ENCODE results near the gene TMTC4. TPM values are rescaled to one million over a fixed set of nuclear protein-coding genes. Genes with fewer than 3 reads are reported as not detected.

Gene TMTC4
- polyA plus RNA-seq, 1 donor from 2014 or later = 123 TPM

GRCh38 chr13:100673713-100674571 is 653 bp downstream of the TMTC4 start:
- peak overlapping the region; percentile 51 for H2AFZ ChIP-seq (ENCODE audit: low read depth, low read length)
- H3K9me3 ChIP-seq (ENCODE audit: low read length) = no peaks in the 10 kb centered on the region
- H3K4me2 ChIP-seq (ENCODE audit: low read length) = peak overlapping the region; percentile 83
- H3K4me3 ChIP-seq (ENCODE audit: low read length) = peak overlapping the region; percentile 94
- H3K79me2 ChIP-seq (replicated peaks; ENCODE audit: insufficient read depth, low read length) = peaks cover 43% of the 10 kb centered on the region
- TF ChIP-seq SMC3 (conservative IDR thresholded peaks at IDR 0.05; ENCODE audit: poor library complexity) (peak; percentile 55), EP300 (conservative IDR thresholded peaks at IDR 0.05; ENCODE audit: poor library complexity, severe bottlenecking) (no peak), MXI1 (conservative IDR thresholded peaks at IDR 0.05; ENCODE audit: poor library complexity, severe bottlenecking) (no peak), RAD21 (conservative IDR thresholded peaks at IDR 0.05) (peak; percentile 45), CTCF (IDR thresholded peaks at IDR 0.05; ENCODE audit: poor library complexity, severe bottlenecking) (no peak), POLR2AphosphoS5 (IDR thresholded peaks at IDR 0.05) (peak; percentile 42), EZH2 (IDR thresholded peaks at IDR 0.05; ENCODE audit: borderline replicate concordance, insufficient read depth, low read length, poor library complexity, severe bottlenecking) (no peak)
- TF ChIP-seq, protein P1, sequence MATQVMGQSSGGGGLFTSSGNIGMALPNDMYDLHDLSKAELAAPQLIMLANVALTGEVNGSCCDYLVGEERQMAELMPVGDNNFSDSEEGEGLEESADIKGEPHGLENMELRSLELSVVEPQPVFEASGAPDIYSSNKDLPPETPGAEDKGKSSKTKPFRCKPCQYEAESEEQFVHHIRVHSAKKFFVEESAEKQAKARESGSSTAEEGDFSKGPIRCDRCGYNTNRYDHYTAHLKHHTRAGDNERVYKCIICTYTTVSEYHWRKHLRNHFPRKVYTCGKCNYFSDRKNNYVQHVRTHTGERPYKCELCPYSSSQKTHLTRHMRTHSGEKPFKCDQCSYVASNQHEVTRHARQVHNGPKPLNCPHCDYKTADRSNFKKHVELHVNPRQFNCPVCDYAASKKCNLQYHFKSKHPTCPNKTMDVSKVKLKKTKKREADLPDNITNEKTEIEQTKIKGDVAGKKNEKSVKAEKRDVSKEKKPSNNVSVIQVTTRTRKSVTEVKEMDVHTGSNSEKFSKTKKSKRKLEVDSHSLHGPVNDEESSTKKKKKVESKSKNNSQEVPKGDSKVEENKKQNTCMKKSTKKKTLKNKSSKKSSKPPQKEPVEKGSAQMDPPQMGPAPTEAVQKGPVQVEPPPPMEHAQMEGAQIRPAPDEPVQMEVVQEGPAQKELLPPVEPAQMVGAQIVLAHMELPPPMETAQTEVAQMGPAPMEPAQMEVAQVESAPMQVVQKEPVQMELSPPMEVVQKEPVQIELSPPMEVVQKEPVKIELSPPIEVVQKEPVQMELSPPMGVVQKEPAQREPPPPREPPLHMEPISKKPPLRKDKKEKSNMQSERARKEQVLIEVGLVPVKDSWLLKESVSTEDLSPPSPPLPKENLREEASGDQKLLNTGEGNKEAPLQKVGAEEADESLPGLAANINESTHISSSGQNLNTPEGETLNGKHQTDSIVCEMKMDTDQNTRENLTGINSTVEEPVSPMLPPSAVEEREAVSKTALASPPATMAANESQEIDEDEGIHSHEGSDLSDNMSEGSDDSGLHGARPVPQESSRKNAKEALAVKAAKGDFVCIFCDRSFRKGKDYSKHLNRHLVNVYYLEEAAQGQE (IDR thresholded peaks at IDR 0.05; ENCODE audit: borderline replicate concordance) = no peak
- H3K27me3 ChIP-seq (ENCODE audit: insufficient read depth, low read depth, low read length) = no peaks in the 10 kb centered on the region
- no peaks in the 10 kb centered on the region for H3K36me3 ChIP-seq (ENCODE audit: insufficient read depth, low read length)
- H3K9me2 ChIP-seq (ENCODE audit: insufficient read depth, low read length) = no peaks in the 10 kb centered on the region
- peak overlapping the region; percentile 76 for H3K9ac ChIP-seq (ENCODE audit: low read length)
- no peaks in the 10 kb centered on the region for H4K20me1 ChIP-seq (ENCODE audit: insufficient read depth)
- peak overlapping the region; percentile 77 for H3K27ac ChIP-seq (ENCODE audit: low read length)
- no peaks in the 10 kb centered on the region for H3F3A ChIP-seq (ENCODE audit: insufficient read depth, low read length, poor library complexity, severe bottlenecking)

DNA sequence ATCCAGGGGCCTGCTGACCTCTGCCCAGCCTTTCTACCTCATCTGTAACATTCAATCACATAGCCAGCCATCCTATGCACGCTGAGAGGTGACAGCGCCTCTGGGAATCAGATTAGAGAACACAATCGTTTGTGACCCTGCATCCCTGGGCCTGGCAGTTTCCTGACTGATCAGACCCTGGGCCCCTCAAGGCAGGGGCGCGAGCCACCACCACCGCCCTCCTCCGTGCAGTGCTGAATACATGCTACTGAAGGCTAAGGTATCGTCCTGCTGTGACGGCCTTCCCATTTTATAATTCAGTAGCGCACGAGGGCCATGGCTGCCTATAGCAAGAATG is 1.3 kb downstream of the TMTC4 start:
- no peaks in the 10 kb centered on the region for H3K9me3 ChIP-seq (ENCODE audit: low read length)
- peak overlapping the region; percentile 51 for H2AFZ ChIP-seq (ENCODE audit: low read depth, low read length)
- TF ChIP-seq EZH2 (IDR thresholded peaks at IDR 0.05; ENCODE audit: borderline replicate concordance, insufficient read depth, low read length, poor library complexity, severe bottlenecking) (no peak), POLR2AphosphoS5 (IDR thresholded peaks at IDR 0.05) (no peak), SMC3 (conservative IDR thresholded peaks at IDR 0.05; ENCODE audit: poor library complexity) (no peak), MXI1 (conservative IDR thresholded peaks at IDR 0.05; ENCODE audit: poor library complexity, severe bottlenecking) (peak; percentile 30)
- H3K4me3 ChIP-seq (ENCODE audit: low read length) = peak overlapping the region; percentile 81
- H3K27me3 ChIP-seq (ENCODE audit: insufficient read depth, low read depth, low read length) = no peaks in the 10 kb centered on the region
- H3K79me2 ChIP-seq (replicated peaks; ENCODE audit: insufficient read depth, low read length) = peaks cover 43% of the 10 kb centered on the region
- H3K9me2 ChIP-seq (ENCODE audit: insufficient read depth, low read length) = no peaks in the 10 kb centered on the region
- no peaks in the 10 kb centered on the region for H4K20me1 ChIP-seq (ENCODE audit: insufficient read depth)
- H3K27ac ChIP-seq (ENCODE audit: low read length) = peak overlapping the region; percentile 77
- H3K4me2 ChIP-seq (ENCODE audit: low read length) = peak overlapping the region; percentile 83
- H3K9ac ChIP-seq (ENCODE audit: low read length) = peak overlapping the region; percentile 76
- no peaks in the 10 kb centered on the region for H3F3A ChIP-seq (ENCODE audit: insufficient read depth, low read length, poor library complexity, severe bottlenecking)
- no peaks in the 10 kb centered on the region for H3K36me3 ChIP-seq (ENCODE audit: insufficient read depth, low read length)
